GM10847 (cell line): Measurements from ENCODE around the gene BBS10.

Experiments used
- POLR2A ChIP-seq: IDR thresholded peaks from 2 replicates; pipeline ENCODE4 v1.6.1; 2011; ENCODE audit not compliant: insufficient read length; ENCODE audit errors: extremely low read depth

Gene BBS10

GRCh38 chr12:76303365-76303764, 44.9 kb downstream of the BBS10 start:
- TF ChIP-seq POLR2A, result no peak

- no peak for TF ChIP-seq POLR2A
Observed at GRCh38 chr12:76300297-76300665, 47.9 kb downstream of the BBS10 start.

GRCh38 chr12:76299536-76300296, 48.5 kb downstream of the BBS10 start:
- no peak for TF ChIP-seq POLR2A
